Measurements from ENCODE around the gene HSD17B1. TPM values are rescaled to one million over a fixed set of nuclear protein-coding genes. Genes with fewer than 3 reads are reported as not detected.

HSD17B1 gene
- total and polyA plus RNA-seq, 2 of the 13 experiments (the other 11 are each of a cell fraction or from before 2014, with no cell fraction given) = 0.54 to 0.93 TPM

DNA sequence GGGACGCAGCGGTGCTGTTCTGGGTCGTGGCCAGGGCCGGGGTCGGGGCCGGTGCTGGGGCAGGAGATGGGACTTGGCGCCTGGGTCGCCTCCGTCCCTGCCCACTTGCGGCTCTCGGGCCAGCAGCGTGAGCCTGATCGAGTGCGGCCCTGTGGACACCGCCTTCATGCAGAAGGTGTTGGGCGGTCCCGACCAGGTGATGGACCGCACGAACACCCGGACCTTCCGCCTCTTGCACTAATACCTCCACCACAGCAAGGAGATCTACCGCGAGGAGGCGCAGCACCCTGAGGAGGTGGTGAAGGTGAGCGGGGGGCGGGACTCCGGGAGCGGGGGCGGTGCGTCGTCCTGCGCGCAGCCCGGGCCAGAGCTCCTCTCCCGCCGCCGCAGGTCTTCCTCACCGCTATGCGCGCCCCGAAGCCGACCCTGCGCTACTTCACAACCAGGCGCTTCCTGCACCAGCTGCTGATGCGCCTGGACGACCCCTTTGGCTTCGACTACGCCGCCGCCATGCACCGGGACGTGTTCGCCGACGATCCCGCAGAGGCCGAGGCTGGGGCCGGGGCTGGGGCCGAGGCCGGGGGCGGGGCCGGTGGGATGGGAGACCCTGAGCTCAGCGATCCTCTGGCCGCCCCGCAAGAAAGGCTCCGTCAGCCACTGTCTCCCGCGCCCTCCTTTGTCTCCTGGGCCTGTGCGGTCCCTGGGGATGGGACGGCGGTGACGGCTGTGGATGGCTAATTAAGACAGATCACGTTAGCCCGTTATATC lies 4.5 kb upstream of the HSD17B1 start (continued):
- TF ChIP-seq, protein P1, sequence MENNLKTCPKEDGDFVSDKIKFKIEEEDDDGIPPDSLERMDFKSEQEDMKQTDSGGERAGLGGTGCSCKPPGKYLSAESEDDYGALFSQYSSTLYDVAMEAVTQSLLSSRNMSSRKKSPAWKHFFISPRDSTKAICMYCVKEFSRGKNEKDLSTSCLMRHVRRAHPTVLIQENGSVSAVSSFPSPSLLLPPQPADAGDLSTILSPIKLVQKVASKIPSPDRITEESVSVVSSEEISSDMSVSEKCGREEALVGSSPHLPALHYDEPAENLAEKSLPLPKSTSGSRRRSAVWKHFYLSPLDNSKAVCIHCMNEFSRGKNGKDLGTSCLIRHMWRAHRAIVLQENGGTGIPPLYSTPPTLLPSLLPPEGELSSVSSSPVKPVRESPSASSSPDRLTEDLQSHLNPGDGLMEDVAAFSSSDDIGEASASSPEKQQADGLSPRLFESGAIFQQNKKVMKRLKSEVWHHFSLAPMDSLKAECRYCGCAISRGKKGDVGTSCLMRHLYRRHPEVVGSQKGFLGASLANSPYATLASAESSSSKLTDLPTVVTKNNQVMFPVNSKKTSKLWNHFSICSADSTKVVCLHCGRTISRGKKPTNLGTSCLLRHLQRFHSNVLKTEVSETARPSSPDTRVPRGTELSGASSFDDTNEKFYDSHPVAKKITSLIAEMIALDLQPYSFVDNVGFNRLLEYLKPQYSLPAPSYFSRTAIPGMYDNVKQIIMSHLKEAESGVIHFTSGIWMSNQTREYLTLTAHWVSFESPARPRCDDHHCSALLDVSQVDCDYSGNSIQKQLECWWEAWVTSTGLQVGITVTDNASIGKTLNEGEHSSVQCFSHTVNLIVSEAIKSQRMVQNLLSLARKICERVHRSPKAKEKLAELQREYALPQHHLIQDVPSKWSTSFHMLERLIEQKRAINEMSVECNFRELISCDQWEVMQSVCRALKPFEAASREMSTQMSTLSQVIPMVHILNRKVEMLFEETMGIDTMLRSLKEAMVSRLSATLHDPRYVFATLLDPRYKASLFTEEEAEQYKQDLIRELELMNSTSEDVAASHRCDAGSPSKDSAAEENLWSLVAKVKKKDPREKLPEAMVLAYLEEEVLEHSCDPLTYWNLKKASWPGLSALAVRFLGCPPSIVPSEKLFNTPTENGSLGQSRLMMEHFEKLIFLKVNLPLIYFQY (CRISPR knock-in tag; IDR thresholded peaks at IDR 0.05; ENCODE audit: borderline replicate concordance) = no peak
- TF ChIP-seq SUZ12 (IDR thresholded peaks at IDR 0.05; ENCODE audit: low read depth, low read length) (no peak), ZNF235 (CRISPR knock-in tag; IDR thresholded peaks at IDR 0.05; ENCODE audit: borderline replicate concordance) (no peak), JDP2 (CRISPR knock-in tag; IDR thresholded peaks at IDR 0.05; ENCODE audit: borderline replicate concordance) (no peak), MAZ (IDR thresholded peaks at IDR 0.05; ENCODE audit: borderline replicate concordance, low read depth, low read length) (no peak), MAZ (CRISPR knock-in tag; IDR thresholded peaks at IDR 0.05; ENCODE audit: low read depth) (no peak), MIER3 (CRISPR knock-in tag; IDR thresholded peaks at IDR 0.05; ENCODE audit: borderline replicate concordance) (no peak), ZSCAN30 (CRISPR knock-in tag; IDR thresholded peaks at IDR 0.05) (no peak), ZNF350 (CRISPR knock-in tag; IDR thresholded peaks at IDR 0.05; ENCODE audit: borderline replicate concordance, low read depth) (no peak), ZNF225 (CRISPR knock-in tag; IDR thresholded peaks at IDR 0.05) (no peak), GZF1 (CRISPR knock-in tag; IDR thresholded peaks at IDR 0.05) (no peak), HNRNPLL (IDR thresholded peaks at IDR 0.05; ENCODE audit: low read depth, low read length, poor library complexity, severe bottlenecking) (peak; percentile 63), ZNF251 (CRISPR knock-in tag; IDR thresholded peaks at IDR 0.05) (no peak)
- TF ChIP-seq, protein P2, sequence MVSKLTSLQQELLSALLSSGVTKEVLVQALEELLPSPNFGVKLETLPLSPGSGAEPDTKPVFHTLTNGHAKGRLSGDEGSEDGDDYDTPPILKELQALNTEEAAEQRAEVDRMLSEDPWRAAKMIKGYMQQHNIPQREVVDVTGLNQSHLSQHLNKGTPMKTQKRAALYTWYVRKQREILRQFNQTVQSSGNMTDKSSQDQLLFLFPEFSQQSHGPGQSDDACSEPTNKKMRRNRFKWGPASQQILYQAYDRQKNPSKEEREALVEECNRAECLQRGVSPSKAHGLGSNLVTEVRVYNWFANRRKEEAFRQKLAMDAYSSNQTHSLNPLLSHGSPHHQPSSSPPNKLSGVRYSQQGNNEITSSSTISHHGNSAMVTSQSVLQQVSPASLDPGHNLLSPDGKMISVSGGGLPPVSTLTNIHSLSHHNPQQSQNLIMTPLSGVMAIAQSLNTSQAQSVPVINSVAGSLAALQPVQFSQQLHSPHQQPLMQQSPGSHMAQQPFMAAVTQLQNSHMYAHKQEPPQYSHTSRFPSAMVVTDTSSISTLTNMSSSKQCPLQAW (CRISPR knock-in tag; IDR thresholded peaks at IDR 0.05) = no peak
- TF ChIP-seq, protein P3, sequence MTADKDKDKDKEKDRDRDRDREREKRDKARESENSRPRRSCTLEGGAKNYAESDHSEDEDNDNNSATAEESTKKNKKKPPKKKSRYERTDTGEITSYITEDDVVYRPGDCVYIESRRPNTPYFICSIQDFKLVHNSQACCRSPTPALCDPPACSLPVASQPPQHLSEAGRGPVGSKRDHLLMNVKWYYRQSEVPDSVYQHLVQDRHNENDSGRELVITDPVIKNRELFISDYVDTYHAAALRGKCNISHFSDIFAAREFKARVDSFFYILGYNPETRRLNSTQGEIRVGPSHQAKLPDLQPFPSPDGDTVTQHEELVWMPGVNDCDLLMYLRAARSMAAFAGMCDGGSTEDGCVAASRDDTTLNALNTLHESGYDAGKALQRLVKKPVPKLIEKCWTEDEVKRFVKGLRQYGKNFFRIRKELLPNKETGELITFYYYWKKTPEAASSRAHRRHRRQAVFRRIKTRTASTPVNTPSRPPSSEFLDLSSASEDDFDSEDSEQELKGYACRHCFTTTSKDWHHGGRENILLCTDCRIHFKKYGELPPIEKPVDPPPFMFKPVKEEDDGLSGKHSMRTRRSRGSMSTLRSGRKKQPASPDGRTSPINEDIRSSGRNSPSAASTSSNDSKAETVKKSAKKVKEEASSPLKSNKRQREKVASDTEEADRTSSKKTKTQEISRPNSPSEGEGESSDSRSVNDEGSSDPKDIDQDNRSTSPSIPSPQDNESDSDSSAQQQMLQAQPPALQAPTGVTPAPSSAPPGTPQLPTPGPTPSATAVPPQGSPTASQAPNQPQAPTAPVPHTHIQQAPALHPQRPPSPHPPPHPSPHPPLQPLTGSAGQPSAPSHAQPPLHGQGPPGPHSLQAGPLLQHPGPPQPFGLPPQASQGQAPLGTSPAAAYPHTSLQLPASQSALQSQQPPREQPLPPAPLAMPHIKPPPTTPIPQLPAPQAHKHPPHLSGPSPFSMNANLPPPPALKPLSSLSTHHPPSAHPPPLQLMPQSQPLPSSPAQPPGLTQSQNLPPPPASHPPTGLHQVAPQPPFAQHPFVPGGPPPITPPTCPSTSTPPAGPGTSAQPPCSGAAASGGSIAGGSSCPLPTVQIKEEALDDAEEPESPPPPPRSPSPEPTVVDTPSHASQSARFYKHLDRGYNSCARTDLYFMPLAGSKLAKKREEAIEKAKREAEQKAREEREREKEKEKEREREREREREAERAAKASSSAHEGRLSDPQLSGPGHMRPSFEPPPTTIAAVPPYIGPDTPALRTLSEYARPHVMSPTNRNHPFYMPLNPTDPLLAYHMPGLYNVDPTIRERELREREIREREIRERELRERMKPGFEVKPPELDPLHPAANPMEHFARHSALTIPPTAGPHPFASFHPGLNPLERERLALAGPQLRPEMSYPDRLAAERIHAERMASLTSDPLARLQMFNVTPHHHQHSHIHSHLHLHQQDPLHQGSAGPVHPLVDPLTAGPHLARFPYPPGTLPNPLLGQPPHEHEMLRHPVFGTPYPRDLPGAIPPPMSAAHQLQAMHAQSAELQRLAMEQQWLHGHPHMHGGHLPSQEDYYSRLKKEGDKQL (CRISPR knock-in tag; IDR thresholded peaks at IDR 0.05; ENCODE audit: low read depth) = no peak
- TF ChIP-seq, protein P4, sequence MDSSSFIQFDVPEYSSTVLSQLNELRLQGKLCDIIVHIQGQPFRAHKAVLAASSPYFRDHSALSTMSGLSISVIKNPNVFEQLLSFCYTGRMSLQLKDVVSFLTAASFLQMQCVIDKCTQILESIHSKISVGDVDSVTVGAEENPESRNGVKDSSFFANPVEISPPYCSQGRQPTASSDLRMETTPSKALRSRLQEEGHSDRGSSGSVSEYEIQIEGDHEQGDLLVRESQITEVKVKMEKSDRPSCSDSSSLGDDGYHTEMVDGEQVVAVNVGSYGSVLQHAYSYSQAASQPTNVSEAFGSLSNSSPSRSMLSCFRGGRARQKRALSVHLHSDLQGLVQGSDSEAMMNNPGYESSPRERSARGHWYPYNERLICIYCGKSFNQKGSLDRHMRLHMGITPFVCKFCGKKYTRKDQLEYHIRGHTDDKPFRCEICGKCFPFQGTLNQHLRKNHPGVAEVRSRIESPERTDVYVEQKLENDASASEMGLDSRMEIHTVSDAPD (CRISPR knock-in tag; IDR thresholded peaks at IDR 0.05) = no peak
